ENCODE results near the gene RPL38.

The RPL38 gene

GRCh38 chr17:74206332-74206818 lies 2.9 kb downstream of the RPL38 start:
- Histone ChIP-seq H3K4me1 (ENCODE audit: control insufficient read depth in 1 of 2, insufficient read depth in 2 of 2, low read length in 2 of 2) (peaks cover 21 to 32% of the 10 kb centered on the region in 2 donors), H3K27me3 (ENCODE audit: control insufficient read depth in 1 of 2, insufficient read depth in 2 of 2, low read length in 2 of 2) (peaks cover 1 to 8% of the 10 kb centered on the region in 2 donors), H3K36me3 (ENCODE audit: control insufficient read depth in 1 of 2, insufficient read depth in 2 of 2, low read length in 2 of 2) (peaks cover 18 to 62% of the 10 kb centered on the region in 2 donors), H3K9ac (ENCODE audit: low read depth in 1 of 2, low read length in 2 of 2) (no peak overlapping the region), H3K9me3 (ENCODE audit: control insufficient read depth in 1 of 2, low read length in 2 of 2) (no peaks in the 10 kb centered on the region), H3K27ac (ENCODE audit: low read depth, low read length) (no peak overlapping the region), H3K4me3 (ENCODE audit: low read depth in 1 of 2, low read length in 2 of 2) (no peak overlapping the region)

- Histone ChIP-seq H3K4me1 (ENCODE audit: control insufficient read depth in 1 of 2, insufficient read depth in 2 of 2, low read length in 2 of 2) (peaks cover 22 to 56% of the 10 kb centered on the region in 2 donors), H3K36me3 (ENCODE audit: control insufficient read depth in 1 of 2, insufficient read depth in 2 of 2, low read length in 2 of 2) (peaks cover 10 to 54% of the 10 kb centered on the region in 2 donors), H3K27ac (ENCODE audit: low read depth, low read length) (no peak overlapping the region), H3K27me3 (ENCODE audit: control insufficient read depth in 1 of 2, insufficient read depth in 2 of 2, low read length in 2 of 2) (peaks cover 0 to 13% of the 10 kb centered on the region in 2 donors), H3K9ac (ENCODE audit: low read depth in 1 of 2, low read length in 2 of 2) (no peak overlapping the region), H3K4me3 (ENCODE audit: low read depth in 1 of 2, low read length in 2 of 2) (no peak overlapping the region), H3K9me3 (ENCODE audit: control insufficient read depth in 1 of 2, low read length in 2 of 2) (no peaks in the 10 kb centered on the region)
Observed at GRCh38 chr17:74210191-74211140, 7.0 kb downstream of the RPL38 start.

- peaks cover 10 to 47% of the 10 kb centered on the region in 2 donors for H3K36me3 ChIP-seq (ENCODE audit: control insufficient read depth in 1 of 2, insufficient read depth in 2 of 2, low read length in 2 of 2)
- peak overlapping the region; percentile 75 to 79 for H3K4me3 ChIP-seq (ENCODE audit: low read depth in 1 of 2, low read length in 2 of 2)
- H3K9me3 ChIP-seq (ENCODE audit: control insufficient read depth in 1 of 2, low read length in 2 of 2), result no peaks in the 10 kb centered on the region
- peak overlapping the region in 1 of 2 donors; percentile 69 for H3K9ac ChIP-seq (ENCODE audit: low read depth in 1 of 2, low read length in 2 of 2)
- H3K27ac ChIP-seq (ENCODE audit: low read depth, low read length), result no peak overlapping the region
- peaks cover 21 to 53% of the 10 kb centered on the region in 2 donors for H3K4me1 ChIP-seq (ENCODE audit: control insufficient read depth in 1 of 2, insufficient read depth in 2 of 2, low read length in 2 of 2)
- peaks cover 5 to 13% of the 10 kb centered on the region in 2 donors for H3K27me3 ChIP-seq (ENCODE audit: control insufficient read depth in 1 of 2, insufficient read depth in 2 of 2, low read length in 2 of 2)
Observed at GRCh38 chr17:74211141-74211911, 7.8 kb downstream of the RPL38 start.

GRCh38 chr17:74211912-74212208 lies 8.4 kb downstream of the RPL38 start:
- H3K9me3 ChIP-seq (ENCODE audit: control insufficient read depth in 1 of 2, low read length in 2 of 2), result no peaks in the 10 kb centered on the region
- peak overlapping the region in 1 of 2 donors; percentile 69 for H3K9ac ChIP-seq (ENCODE audit: low read depth in 1 of 2, low read length in 2 of 2)
- peaks cover 21 to 55% of the 10 kb centered on the region in 2 donors for H3K4me1 ChIP-seq (ENCODE audit: control insufficient read depth in 1 of 2, insufficient read depth in 2 of 2, low read length in 2 of 2)
- no peak overlapping the region for H3K27ac ChIP-seq (ENCODE audit: low read depth, low read length)
- peaks cover 10 to 42% of the 10 kb centered on the region in 2 donors for H3K36me3 ChIP-seq (ENCODE audit: control insufficient read depth in 1 of 2, insufficient read depth in 2 of 2, low read length in 2 of 2)
- peaks cover 5 to 13% of the 10 kb centered on the region in 2 donors for H3K27me3 ChIP-seq (ENCODE audit: control insufficient read depth in 1 of 2, insufficient read depth in 2 of 2, low read length in 2 of 2)
- H3K4me3 ChIP-seq (ENCODE audit: low read depth in 1 of 2, low read length in 2 of 2), result peak overlapping the region; percentile 75 to 79

- H3K4me1 ChIP-seq (ENCODE audit: control insufficient read depth in 1 of 2, insufficient read depth in 2 of 2, low read length in 2 of 2), result peaks cover 21 to 53% of the 10 kb centered on the region in 2 donors
- peak overlapping the region; percentile 75 to 79 for H3K4me3 ChIP-seq (ENCODE audit: low read depth in 1 of 2, low read length in 2 of 2)
- H3K9ac ChIP-seq (ENCODE audit: low read depth in 1 of 2, low read length in 2 of 2), result peak overlapping the region; percentile 69 to 79
- no peak overlapping the region for H3K27ac ChIP-seq (ENCODE audit: low read depth, low read length)
- no peaks in the 10 kb centered on the region for H3K9me3 ChIP-seq (ENCODE audit: control insufficient read depth in 1 of 2, low read length in 2 of 2)
- peaks cover 10 to 37% of the 10 kb centered on the region in 2 donors for H3K36me3 ChIP-seq (ENCODE audit: control insufficient read depth in 1 of 2, insufficient read depth in 2 of 2, low read length in 2 of 2)
- peaks cover 5 to 13% of the 10 kb centered on the region in 2 donors for H3K27me3 ChIP-seq (ENCODE audit: control insufficient read depth in 1 of 2, insufficient read depth in 2 of 2, low read length in 2 of 2)
Observed at GRCh38 chr17:74212209-74212912, 8.9 kb downstream of the RPL38 start.

GRCh38 chr17:74212913-74213791 lies 9.7 kb downstream of the RPL38 start, which contains the start of gene TTYH2:
Gene TTYH2 (plus strand): TSS chr17:74213571. CDS start chr17:74213588, 17 bp downstream.
- Histone ChIP-seq H3K27ac (ENCODE audit: low read depth, low read length) (no peak within 1 kb of the TSS), H3K9me3 (ENCODE audit: control insufficient read depth in 1 of 2, low read length in 2 of 2) (no peaks in the 10 kb centered on the region), H3K4me1 (ENCODE audit: control insufficient read depth in 1 of 2, insufficient read depth in 2 of 2, low read length in 2 of 2) (peaks cover 21 to 49% of the 10 kb centered on the region in 2 donors), H3K4me3 (ENCODE audit: low read depth in 1 of 2, low read length in 2 of 2) (peak within 1 kb of the TSS; percentile 75 to 79), H3K27me3 (ENCODE audit: control insufficient read depth in 1 of 2, insufficient read depth in 2 of 2, low read length in 2 of 2) (peaks cover 5 to 13% of the 10 kb centered on the region in 2 donors), H3K9ac (ENCODE audit: low read depth in 1 of 2, low read length in 2 of 2) (peak within 1 kb of the TSS; percentile 69 to 79), H3K36me3 (ENCODE audit: control insufficient read depth in 1 of 2, insufficient read depth in 2 of 2, low read length in 2 of 2) (peaks cover 10 to 29% of the 10 kb centered on the region in 2 donors)

GRCh38 chr17:74213861-74214391 lies 10.4 kb downstream of the RPL38 start:
- Histone ChIP-seq H3K36me3 (ENCODE audit: control insufficient read depth in 1 of 2, insufficient read depth in 2 of 2, low read length in 2 of 2) (peaks cover 8 to 21% of the 10 kb centered on the region in 2 donors), H3K4me1 (ENCODE audit: control insufficient read depth in 1 of 2, insufficient read depth in 2 of 2, low read length in 2 of 2) (peaks cover 21 to 49% of the 10 kb centered on the region in 2 donors), H3K27ac (ENCODE audit: low read depth, low read length) (no peak overlapping the region)

GRCh38 chr17:74214484-74215341 lies 11.2 kb downstream of the RPL38 start:
- peak overlapping the region in 1 of 2 donors; percentile 10 for H3K9ac ChIP-seq (ENCODE audit: low read depth in 1 of 2, low read length in 2 of 2)
- no peak overlapping the region for H3K27ac ChIP-seq (ENCODE audit: low read depth, low read length)
- H3K9me3 ChIP-seq (ENCODE audit: control insufficient read depth in 1 of 2, low read length in 2 of 2), result no peaks in the 10 kb centered on the region
- peaks cover 5 to 13% of the 10 kb centered on the region in 2 donors for H3K27me3 ChIP-seq (ENCODE audit: control insufficient read depth in 1 of 2, insufficient read depth in 2 of 2, low read length in 2 of 2)
- peak overlapping the region; percentile 55 to 63 for H3K4me3 ChIP-seq (ENCODE audit: low read depth in 1 of 2, low read length in 2 of 2)
- peaks cover 5 to 14% of the 10 kb centered on the region in 2 donors for H3K36me3 ChIP-seq (ENCODE audit: control insufficient read depth in 1 of 2, insufficient read depth in 2 of 2, low read length in 2 of 2)
- H3K4me1 ChIP-seq (ENCODE audit: control insufficient read depth in 1 of 2, insufficient read depth in 2 of 2, low read length in 2 of 2), result peaks cover 21 to 49% of the 10 kb centered on the region in 2 donors

More at GRCh38 chr17:74213861-74214391, 10.4 kb downstream of the RPL38 start:
- H3K27me3 ChIP-seq (ENCODE audit: control insufficient read depth in 1 of 2, insufficient read depth in 2 of 2, low read length in 2 of 2), result peaks cover 5 to 13% of the 10 kb centered on the region in 2 donors
- peak overlapping the region in 1 of 2 donors; percentile 10 for H3K9ac ChIP-seq (ENCODE audit: low read depth in 1 of 2, low read length in 2 of 2)
- peak overlapping the region; percentile 55 to 63 for H3K4me3 ChIP-seq (ENCODE audit: low read depth in 1 of 2, low read length in 2 of 2)
- H3K9me3 ChIP-seq (ENCODE audit: control insufficient read depth in 1 of 2, low read length in 2 of 2), result no peaks in the 10 kb centered on the region
